T-helper 2 cell treated with Interferon-gamma antibody and Interleukin-4, amounts not matched to agents 5 μg/mL and 100 μg/mL, for 36 hours (primary cell): Measurements from ENCODE around the gene TEC.
"Not testable (repeated sequence)": the region's sequence is repeated elsewhere in the genome, so short reads cannot be mapped to it uniquely, and the experiment has no call there.

Experiments
- DNase-seq: peaks from one replicate; pipeline ENCODE4 v3.0.0; 2021; ENCODE audit warnings: low spot score
- H3K27ac Mint-ChIP-seq: one replicate; pipeline ENCODE4 v1.8.0; 2021; ENCODE audit warnings: mild to moderate bottlenecking, mixed read lengths
- H3K27me3 Mint-ChIP-seq: one replicate; pipeline ENCODE4 v1.8.0; 2021; ENCODE audit warnings: low read depth, mixed read lengths
- H3K36me3 Mint-ChIP-seq: one replicate; pipeline ENCODE4 v1.8.0; 2021; ENCODE audit warnings: low read depth, mixed read lengths
- H3K4me1 Mint-ChIP-seq: one replicate; pipeline ENCODE4 v1.8.0; 2021; ENCODE audit warnings: low read depth, mixed read lengths
- H3K4me3 Mint-ChIP-seq: one replicate; pipeline ENCODE4 v1.8.0; 2022; ENCODE audit warnings: mild to moderate bottlenecking, moderate library complexity, mixed read lengths
- H3K9me3 Mint-ChIP-seq: one replicate; pipeline ENCODE4 v1.8.0; 2021; ENCODE audit warnings: mixed read lengths

Gene TEC

GRCh38 chr4:48167538-48168263 lies 101.9 kb downstream of the TEC start:
- Mint-ChIP-seq H3K9me3 (no peaks in the 10 kb centered on the region), H3K36me3 (peaks cover 4% of the 10 kb centered on the region), H3K4me3 (no peak overlapping the region), H3K4me1 (peaks cover 5% of the 10 kb centered on the region), H3K27ac (no peak overlapping the region), H3K27me3 (peaks cover 6% of the 10 kb centered on the region)
- DNase-seq: no peak

GRCh38 chr4:48164561-48164960 lies 105.1 kb downstream of the TEC start:
- peaks cover 14% of the 10 kb centered on the region for H3K4me1 Mint-ChIP-seq
- not testable (repeated sequence) for H3K27ac Mint-ChIP-seq, DNase-seq, H3K27me3 Mint-ChIP-seq, H3K9me3 Mint-ChIP-seq, H3K4me3 Mint-ChIP-seq, H3K36me3 Mint-ChIP-seq

GRCh38 chr4:48163746-48164145 lies 105.9 kb downstream of the TEC start:
- H3K27me3 Mint-ChIP-seq: peaks cover 6% of the 10 kb centered on the region
- H3K36me3 Mint-ChIP-seq: peaks cover 5% of the 10 kb centered on the region
- no peak for DNase-seq
- H3K4me3 Mint-ChIP-seq: no peak overlapping the region
- no peak overlapping the region for H3K27ac Mint-ChIP-seq
- H3K9me3 Mint-ChIP-seq: no peaks in the 10 kb centered on the region
- peaks cover 14% of the 10 kb centered on the region for H3K4me1 Mint-ChIP-seq

- H3K4me3 Mint-ChIP-seq: no peak overlapping the region
- H3K9me3 Mint-ChIP-seq: peaks cover 5% of the 10 kb centered on the region
- H3K4me1 Mint-ChIP-seq: peaks cover 9% of the 10 kb centered on the region
- no peak overlapping the region for H3K27ac Mint-ChIP-seq
- peak; percentile 16 for DNase-seq
- H3K27me3 Mint-ChIP-seq: peaks cover 6% of the 10 kb centered on the region
- peaks cover 6% of the 10 kb centered on the region for H3K36me3 Mint-ChIP-seq
Observed at GRCh38 chr4:48162162-48162561, 107.5 kb downstream of the TEC start.

- peaks cover 31% of the 10 kb centered on the region for H3K9me3 Mint-ChIP-seq
- no peaks in the 10 kb centered on the region for H3K27me3 Mint-ChIP-seq
- H3K27ac Mint-ChIP-seq: no peak overlapping the region
- H3K4me3 Mint-ChIP-seq: no peak overlapping the region
- H3K36me3 Mint-ChIP-seq: peaks cover 7% of the 10 kb centered on the region
- DNase-seq: no peak
- peaks cover 6% of the 10 kb centered on the region for H3K4me1 Mint-ChIP-seq
Observed at GRCh38 chr4:48157271-48157670, 112.4 kb downstream of the TEC start.

GRCh38 chr4:48156423-48156822 lies 113.2 kb downstream of the TEC start:
- DNase-seq: no peak

GRCh38 chr4:48153791-48154550 lies 115.7 kb downstream of the TEC start:
- peaks cover 6% of the 10 kb centered on the region for H3K36me3 Mint-ChIP-seq
- H3K4me3 Mint-ChIP-seq: no peak overlapping the region
- no peak overlapping the region for H3K27ac Mint-ChIP-seq
- H3K4me1 Mint-ChIP-seq: no peaks in the 10 kb centered on the region
- H3K27me3 Mint-ChIP-seq: no peaks in the 10 kb centered on the region
- H3K9me3 Mint-ChIP-seq: peaks cover 31% of the 10 kb centered on the region
- no peak for DNase-seq

More at GRCh38 chr4:48156423-48156822, 113.2 kb downstream of the TEC start:
- Mint-ChIP-seq H3K27ac (no peak overlapping the region), H3K4me1 (peaks cover 2% of the 10 kb centered on the region), H3K27me3 (no peaks in the 10 kb centered on the region), H3K4me3 (no peak overlapping the region), H3K9me3 (peaks cover 31% of the 10 kb centered on the region), H3K36me3 (peaks cover 7% of the 10 kb centered on the region)

GRCh38 chr4:48152259-48152658 lies 117.4 kb downstream of the TEC start:
- H3K4me1 Mint-ChIP-seq: no peaks in the 10 kb centered on the region
- H3K9me3 Mint-ChIP-seq: peaks cover 26% of the 10 kb centered on the region
- H3K27ac Mint-ChIP-seq: no peak overlapping the region
- peaks cover 3% of the 10 kb centered on the region for H3K36me3 Mint-ChIP-seq
- DNase-seq: no peak
- H3K27me3 Mint-ChIP-seq: no peaks in the 10 kb centered on the region
- H3K4me3 Mint-ChIP-seq: no peak overlapping the region

- Mint-ChIP-seq H3K27ac (no peak overlapping the region), H3K4me3 (no peak overlapping the region), H3K4me1 (no peaks in the 10 kb centered on the region), H3K9me3 (peaks cover 11% of the 10 kb centered on the region), H3K27me3 (no peaks in the 10 kb centered on the region), H3K36me3 (peaks cover 3% of the 10 kb centered on the region)
- DNase-seq: no peak
Observed at GRCh38 chr4:48149827-48150370, 119.7 kb downstream of the TEC start.

- Mint-ChIP-seq H3K36me3 (no peaks in the 10 kb centered on the region), H3K4me3 (no peak overlapping the region), H3K27me3 (no peaks in the 10 kb centered on the region), H3K9me3 (no peaks in the 10 kb centered on the region), H3K4me1 (no peaks in the 10 kb centered on the region), H3K27ac (no peak overlapping the region)
- no peak for DNase-seq
Observed at GRCh38 chr4:48147621-48148020, 122.0 kb downstream of the TEC start.

- DNase-seq: no peak
- Mint-ChIP-seq H3K4me3 (no peak overlapping the region), H3K4me1 (peaks cover 42% of the 10 kb centered on the region), H3K27me3 (no peaks in the 10 kb centered on the region), H3K9me3 (no peaks in the 10 kb centered on the region), H3K36me3 (peaks cover 6% of the 10 kb centered on the region), H3K27ac (no peak overlapping the region)
Observed at GRCh38 chr4:48141048-48141447, 128.6 kb downstream of the TEC start.

GRCh38 chr4:48139691-48140090 lies 129.9 kb downstream of the TEC start:
- Mint-ChIP-seq H3K36me3 (peaks cover 14% of the 10 kb centered on the region), H3K4me3 (no peak overlapping the region), H3K4me1 (peaks cover 46% of the 10 kb centered on the region), H3K27ac (peak overlapping the region; percentile 85), H3K9me3 (no peaks in the 10 kb centered on the region), H3K27me3 (no peaks in the 10 kb centered on the region)
- no peak for DNase-seq

- DNase-seq: no peak
- Mint-ChIP-seq H3K27ac (peak overlapping the region; percentile 85), H3K36me3 (peaks cover 14% of the 10 kb centered on the region), H3K9me3 (no peaks in the 10 kb centered on the region), H3K27me3 (no peaks in the 10 kb centered on the region), H3K4me3 (peak overlapping the region; percentile 70), H3K4me1 (peaks cover 53% of the 10 kb centered on the region)
Observed at GRCh38 chr4:48138936-48139335, 130.7 kb downstream of the TEC start.

GRCh38 chr4:48138511-48138910 lies 131.1 kb downstream of the TEC start:
- peaks cover 58% of the 10 kb centered on the region for H3K4me1 Mint-ChIP-seq
- DNase-seq: no peak
- H3K27me3 Mint-ChIP-seq: no peaks in the 10 kb centered on the region
- H3K9me3 Mint-ChIP-seq: no peaks in the 10 kb centered on the region
- H3K27ac Mint-ChIP-seq: peak overlapping the region; percentile 85
- peaks cover 14% of the 10 kb centered on the region for H3K36me3 Mint-ChIP-seq
- peak overlapping the region; percentile 70 for H3K4me3 Mint-ChIP-seq
